H4 (cell line): ENCODE measurements around the gene B3GNT3. TPM values are rescaled to one million over a fixed set of nuclear protein-coding genes. Genes with fewer than 3 reads are reported as not detected.
"Not testable (repeated sequence)": the region's sequence is repeated elsewhere in the genome, so short reads cannot be mapped to it uniquely, and the experiment has no call there.

Experiments used
- DNase-seq: peaks from one replicate; pipeline ENCODE4 v3.0.0-alpha.2; 2015; ENCODE audit warnings: low spot score
- total RNA-seq: library from RNA; depleted of rRNA; stranded (reverse); fragments of >200 nt; shearing (Covaris generic); gene quantifications from 2 replicates; pipeline ENCODE4 v1.2.3, GENCODE V29; 2014

Gene B3GNT3
- total RNA-seq, 1 experiment from 2014 or later = not detected

- DNase-seq = peak; percentile 95
These were observed 28.3 kb upstream of the B3GNT3 start for GRCh38 chr19:17766543-17767131.

- no peak for DNase-seq
These were observed 27.4 kb upstream of the B3GNT3 start for GRCh38 chr19:17767559-17767958.

- no peak for DNase-seq
These were observed 24.3 kb upstream of the B3GNT3 start for GRCh38 chr19:17770613-17771012.

- DNase-seq = no peak
These were observed 22.8 kb upstream of the B3GNT3 start for GRCh38 chr19:17772172-17772571.

- DNase-seq = peak; percentile 52
These were observed 19.6 kb upstream of the B3GNT3 start for GRCh38 chr19:17775245-17775927.

GRCh38 chr19:17775991-17776803, 18.7 kb upstream of the B3GNT3 start:
- DNase-seq = no peak

GRCh38 chr19:17777840-17778239, 17.1 kb upstream of the B3GNT3 start:
- not testable (repeated sequence) for DNase-seq

- DNase-seq = no peak
These were observed 16.5 kb upstream of the B3GNT3 start for GRCh38 chr19:17778251-17778967.

GRCh38 chr19:17778968-17779929, 15.7 kb upstream of the B3GNT3 start:
- no peak for DNase-seq

GRCh38 chr19:17780781-17781180, 14.2 kb upstream of the B3GNT3 start:
- DNase-seq = no peak

GRCh38 chr19:17783721-17784120, 11.2 kb upstream of the B3GNT3 start:
- not testable (repeated sequence) for DNase-seq

- peak; percentile 66 for DNase-seq
These were observed 10.5 kb upstream of the B3GNT3 start for GRCh38 chr19:17784201-17785008.

GRCh38 chr19:17787274-17787913, 7.5 kb upstream of the B3GNT3 start:
- DNase-seq = no peak

GRCh38 chr19:17788632-17789031, 6.3 kb upstream of the B3GNT3 start:
- DNase-seq = no peak

- DNase-seq = no peak
These were observed 4.7 kb upstream of the B3GNT3 start for GRCh38 chr19:17790059-17790780.

GRCh38 chr19:17794412-17794730, 567 bp upstream of the B3GNT3 start:
- no peak for DNase-seq

- no peak for DNase-seq
These were observed 538 bp downstream of the B3GNT3 start for GRCh38 chr19:17795495-17795856.

GRCh38 chr19:17796013-17796837, 1.3 kb downstream of the B3GNT3 start:
- DNase-seq = no peak
